NCI-H2107 treated with DMSO at 0.1 percent for 48 hours (cell line): ENCODE results near the gene POFUT2.

Source experiments
- DNase-seq: peaks from one replicate; lab custom pipeline; 2025; ENCODE audit not compliant: unreplicated experiment; lab: John Stamatoyannopoulos, UW

The POFUT2 gene

DNA sequence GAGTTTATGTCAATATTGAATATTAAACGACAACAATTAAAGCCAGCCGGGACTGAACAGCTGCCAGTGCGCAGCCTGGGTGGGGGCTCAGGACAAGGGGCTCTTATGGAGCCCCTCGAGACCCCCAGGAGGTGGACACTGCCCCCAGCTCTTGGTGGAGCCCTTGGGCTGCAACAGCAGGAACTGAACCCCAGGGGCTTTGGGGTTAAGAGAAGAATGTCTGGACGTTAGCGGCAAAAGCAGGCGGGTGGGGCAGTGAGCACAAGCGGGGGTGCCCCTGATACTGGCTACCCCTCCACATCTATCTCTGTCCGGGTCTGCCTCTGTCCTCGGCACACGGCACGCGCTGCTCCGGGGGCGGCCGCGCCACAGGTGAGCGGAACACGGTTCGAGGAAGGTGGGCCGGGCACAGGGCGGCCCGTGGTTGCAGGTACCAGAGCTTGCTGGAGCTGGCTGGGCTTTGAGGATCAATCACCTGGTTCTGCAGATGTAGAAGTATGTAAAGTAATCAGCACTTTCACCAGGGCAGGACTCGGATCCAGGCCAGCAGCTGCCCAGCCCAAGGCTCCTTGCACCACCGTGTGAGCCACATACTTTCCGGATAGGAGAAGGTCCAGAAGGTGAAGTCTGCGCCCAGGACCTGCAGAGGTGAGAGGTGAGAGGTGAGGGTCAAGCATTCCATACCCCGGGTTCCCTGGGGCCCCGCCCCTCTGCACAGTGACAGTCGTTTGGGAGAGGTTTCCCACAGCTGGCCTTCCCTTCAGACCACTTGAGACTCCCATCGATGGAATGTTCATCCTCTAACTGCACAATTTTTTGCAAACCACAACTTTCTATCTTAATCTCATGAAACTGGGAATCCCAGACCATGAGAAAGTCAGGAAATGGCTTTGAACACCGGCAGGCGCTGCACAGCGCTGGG is 12.4 kb upstream of the POFUT2 start:
- no peak for DNase-seq

DNA sequence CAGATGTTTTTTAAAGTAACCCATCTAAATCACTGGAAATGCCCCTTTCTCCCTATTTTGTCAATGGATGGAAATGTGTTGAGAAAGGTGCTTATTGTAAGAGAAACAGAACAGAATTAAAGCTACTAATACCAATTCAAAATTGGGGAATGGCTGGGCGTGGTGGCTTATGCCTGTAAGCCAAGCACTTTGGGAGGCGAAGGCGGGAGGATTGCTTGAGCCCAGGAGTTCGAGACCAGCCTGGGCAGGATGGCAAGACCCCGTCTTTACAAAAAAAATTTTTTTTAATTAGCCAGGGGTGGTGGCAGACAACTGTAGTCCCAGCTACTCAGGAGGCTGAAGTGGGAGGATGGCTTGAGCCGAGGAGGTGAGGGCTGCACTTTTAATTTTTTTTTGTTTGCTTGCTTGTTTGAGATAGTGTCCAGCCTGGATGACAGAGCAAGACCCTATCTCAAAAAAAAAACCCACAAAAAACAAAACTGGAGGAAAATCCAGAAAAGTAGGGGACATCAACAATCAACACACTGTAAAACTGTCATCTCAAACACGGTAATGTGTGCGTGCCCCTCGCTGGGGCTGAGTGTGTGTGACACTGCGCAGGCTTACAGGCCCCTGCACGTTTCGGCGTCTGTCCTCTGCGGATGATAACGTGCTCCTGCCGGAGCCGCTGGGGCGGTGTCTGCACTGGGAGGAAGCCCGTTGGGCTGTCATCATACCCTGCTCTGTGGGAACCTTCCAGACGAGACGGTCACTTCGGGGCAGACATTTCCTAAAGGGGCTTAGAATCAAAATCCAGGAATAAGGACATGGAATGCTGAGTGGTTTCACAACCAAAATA is 11.6 kb upstream of the POFUT2 start:
- DNase-seq = no peak

DNA sequence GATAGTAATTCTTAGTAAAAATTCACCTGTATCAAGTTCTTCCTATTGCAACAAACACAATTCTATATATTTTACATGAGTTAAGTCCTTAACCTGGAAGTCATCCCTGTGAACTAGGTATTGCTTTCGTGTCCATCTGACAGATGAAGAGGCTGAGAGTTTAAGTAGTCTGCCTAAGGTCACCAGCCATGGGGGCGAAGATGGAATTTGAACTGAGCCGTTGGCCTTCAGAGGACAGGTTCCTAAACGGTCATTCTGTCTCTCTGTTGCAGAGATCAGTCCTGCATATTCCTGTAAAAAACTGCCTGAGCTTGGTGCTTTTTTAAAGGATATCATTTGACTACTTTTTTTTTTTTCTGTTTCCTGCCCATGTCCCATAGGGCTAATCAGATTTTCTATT is 10.2 kb upstream of the POFUT2 start:
- DNase-seq = no peak

DNA sequence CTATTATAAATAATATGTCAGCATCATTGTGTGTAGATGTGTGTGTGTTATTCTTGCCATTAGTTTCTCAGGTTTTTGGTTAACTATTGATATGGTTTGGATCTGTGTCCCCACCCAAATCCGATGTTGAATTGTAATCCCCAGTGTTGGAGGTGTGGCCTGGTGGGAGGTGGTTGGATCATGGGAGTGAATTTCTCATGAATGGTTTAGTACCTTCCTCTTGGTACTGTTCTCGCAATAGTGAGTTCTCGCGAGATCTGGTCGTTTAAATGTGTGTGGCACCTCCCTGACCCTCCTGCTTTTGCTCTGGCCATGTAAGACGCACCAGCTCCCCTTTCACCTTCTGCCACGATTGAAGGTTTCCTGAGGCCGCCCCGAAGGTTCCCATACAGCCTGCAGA is 9.6 kb upstream of the POFUT2 start:
- DNase-seq = no peak

DNA sequence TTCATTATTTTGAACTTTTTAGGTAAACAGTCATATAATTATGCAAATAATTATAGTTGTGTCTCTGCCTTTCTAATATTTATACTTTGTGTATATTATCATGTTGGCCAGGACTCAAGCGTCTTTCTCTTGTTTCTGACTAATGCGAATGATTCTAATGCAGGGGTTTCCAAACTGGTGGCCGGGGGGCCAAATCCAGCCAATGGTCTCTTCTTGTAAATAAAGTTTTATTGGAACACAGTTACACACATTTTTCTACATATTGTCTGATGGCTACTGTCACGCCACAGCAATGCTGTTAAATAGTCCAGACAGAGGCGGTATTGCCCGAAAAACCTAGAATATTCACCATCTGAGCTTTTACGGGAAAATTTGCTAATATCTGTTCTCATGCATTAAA is 8.9 kb upstream of the POFUT2 start:
- DNase-seq = no peak

DNA sequence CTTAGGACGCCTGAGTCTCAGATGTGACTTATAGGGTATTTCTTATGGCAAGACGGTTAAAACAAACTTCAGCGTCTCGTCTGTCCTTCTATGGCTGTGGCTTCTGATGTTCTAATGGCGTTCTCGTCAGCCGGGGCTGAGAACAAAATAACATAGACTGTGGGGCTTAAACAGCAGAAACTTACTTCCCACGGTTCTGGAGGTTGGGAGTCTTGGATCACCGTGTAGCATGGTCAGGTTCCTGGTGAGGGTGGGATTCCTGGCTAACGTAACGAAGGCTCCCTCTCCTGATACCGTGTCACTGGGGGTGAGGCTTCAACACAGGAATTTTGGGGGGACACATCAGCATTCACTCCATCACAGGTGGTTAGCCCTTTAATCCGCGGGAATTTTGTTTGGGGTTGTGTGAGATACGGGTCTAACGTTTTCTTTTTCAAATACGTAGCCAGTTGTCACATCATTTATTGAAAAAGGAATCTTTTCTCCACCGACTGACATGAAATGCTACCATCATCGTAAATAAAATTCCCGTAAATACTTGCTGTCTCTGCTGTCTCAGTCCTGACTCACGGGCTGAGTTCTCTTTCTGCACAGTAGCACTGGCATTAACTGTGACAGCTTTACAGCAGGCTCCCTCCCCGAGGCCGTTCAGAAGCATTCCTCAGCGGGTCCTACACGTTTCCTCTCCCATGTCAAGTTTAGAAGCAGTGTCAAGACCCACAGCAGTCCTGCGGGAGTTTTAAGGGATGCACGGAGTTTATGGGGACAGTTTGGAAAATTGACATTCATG is 8.1 kb upstream of the POFUT2 start:
- no peak for DNase-seq

DNA sequence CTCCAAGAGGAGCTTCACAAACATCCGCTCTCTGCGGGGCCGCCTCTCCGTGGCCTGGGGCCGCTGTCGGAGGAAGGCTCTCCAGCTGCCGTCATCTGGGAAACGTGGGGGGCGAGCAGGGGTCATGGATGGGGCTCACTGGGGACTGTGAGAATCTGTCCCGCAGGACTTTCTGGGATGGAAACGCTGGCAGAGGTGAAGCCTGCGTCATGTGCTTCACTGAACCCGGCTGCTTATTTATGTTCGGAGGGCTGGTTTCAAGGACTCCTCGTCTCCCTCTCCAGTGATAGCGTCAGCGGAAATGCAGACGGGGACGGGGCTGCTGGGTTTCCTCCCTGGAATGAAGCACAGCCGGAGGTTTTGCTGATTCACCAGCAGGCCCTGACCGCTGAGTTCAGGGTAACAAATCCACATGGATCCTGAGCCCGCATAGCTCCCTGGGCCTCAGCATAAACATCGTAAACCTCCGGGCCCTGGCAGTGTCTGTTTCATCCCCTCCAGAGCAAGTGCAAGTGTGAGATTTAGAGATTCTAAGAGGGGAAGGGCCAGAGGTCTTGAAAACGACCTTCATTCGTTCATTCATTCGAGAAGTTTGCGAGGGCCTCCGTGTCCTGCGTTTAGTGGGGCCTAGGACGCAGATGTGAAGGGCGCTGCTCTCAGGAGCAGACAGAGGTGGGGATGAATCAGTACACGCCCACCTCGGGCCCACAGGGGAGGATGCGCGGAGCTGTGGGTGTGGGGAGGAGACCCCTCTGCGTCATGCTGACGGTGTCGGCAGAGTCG is 7.0 kb upstream of the POFUT2 start:
- no peak for DNase-seq

DNA sequence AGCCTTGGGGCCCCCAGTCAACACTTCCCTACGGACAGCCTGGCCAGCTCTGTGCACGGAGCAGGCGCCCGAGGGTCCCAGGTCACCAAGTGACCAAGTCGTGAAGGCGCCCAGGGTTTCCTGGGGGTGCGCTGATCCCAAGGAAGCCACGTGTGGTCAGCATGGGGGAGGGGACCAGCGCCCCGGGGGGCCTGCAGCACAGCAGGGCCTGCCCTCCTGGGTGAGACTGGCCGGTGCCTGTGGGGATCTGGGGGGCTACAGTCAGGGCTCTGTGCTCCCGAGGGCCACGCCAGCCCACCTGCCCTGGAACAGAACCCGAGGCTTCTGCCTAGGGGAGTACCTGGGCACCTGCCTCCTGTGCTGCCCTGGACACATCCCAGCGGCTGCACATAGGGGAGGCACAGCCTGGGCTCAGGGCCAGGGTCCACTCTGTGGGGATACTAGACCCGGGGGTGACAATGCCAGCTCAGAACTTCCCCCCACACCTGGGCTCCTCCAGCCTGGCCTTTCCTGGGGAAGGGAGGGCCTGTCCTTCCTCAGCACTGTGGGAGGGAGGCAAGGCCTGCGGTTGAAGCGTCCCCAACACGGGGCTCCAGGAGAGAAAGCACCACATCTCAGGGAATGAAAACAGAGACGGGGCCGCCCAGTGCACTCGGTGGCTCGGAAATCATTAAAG is 6.2 kb upstream of the POFUT2 start:
- DNase-seq = no peak

DNA sequence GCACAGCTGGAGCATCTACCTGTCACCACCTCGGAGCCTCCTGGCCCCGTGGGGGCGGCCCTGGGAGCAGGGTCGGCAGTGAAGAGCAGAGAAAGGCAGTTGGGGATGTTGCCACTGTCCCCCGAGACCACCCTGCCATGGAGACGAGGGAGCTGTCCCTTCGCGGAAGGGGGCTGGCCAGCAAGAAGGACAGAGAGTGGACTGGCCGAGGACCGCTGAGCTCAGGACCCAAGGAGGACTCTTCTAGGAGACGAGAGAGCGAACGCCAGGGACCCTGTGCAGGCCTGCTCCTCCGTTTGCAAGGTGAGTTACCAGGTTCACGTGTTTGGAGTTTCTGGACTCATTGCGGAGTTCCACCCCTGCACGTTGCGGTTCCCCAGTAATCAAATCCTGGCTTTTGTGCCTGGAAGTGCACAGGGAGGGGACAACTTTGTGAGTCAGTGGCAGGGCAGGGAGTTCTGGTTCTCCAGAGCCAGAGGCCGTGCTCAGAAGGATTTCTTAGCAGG is 5.6 kb upstream of the POFUT2 start:
- DNase-seq = no peak

DNA sequence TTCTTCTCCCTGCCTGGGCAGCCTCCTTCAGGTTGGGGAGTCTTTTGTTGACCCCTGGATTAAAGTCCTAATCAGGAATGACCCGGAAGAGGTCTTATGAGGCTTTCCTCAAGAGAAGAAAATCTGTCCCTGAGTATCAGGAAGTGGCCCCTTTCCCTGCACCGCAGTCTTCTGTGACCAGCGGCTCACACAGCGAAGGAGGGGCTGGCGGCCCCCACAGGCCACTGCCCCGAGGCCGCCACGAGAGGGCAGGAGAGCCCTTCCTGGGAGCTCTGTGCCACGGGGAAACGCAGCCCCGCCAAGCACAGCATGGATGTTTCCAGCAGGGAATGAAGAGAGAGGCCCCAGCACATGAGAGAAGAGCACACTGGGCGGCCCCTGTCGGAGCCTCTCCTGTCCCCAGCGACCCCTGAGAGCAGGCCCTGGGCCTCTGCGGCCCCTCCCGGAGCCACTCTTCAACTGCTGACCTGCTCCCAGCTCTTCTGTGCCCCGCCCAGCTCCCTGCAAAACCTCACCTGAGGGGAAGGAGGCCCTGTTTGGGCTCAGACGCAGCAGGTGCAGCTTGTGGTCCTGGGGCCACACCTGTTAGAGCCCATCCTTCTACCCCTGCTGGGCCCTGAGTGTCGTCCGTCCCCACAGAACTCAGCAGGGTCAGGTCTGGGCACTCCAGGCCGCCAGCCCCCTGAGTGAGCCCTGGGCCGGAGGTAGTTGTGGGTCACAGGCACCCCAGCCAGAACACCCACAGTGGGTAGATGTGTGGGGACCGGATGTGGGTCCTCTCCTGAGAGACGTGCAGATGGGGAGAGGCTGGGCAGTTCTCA is 4.9 kb upstream of the POFUT2 start:
- DNase-seq = peak; percentile 58

DNA sequence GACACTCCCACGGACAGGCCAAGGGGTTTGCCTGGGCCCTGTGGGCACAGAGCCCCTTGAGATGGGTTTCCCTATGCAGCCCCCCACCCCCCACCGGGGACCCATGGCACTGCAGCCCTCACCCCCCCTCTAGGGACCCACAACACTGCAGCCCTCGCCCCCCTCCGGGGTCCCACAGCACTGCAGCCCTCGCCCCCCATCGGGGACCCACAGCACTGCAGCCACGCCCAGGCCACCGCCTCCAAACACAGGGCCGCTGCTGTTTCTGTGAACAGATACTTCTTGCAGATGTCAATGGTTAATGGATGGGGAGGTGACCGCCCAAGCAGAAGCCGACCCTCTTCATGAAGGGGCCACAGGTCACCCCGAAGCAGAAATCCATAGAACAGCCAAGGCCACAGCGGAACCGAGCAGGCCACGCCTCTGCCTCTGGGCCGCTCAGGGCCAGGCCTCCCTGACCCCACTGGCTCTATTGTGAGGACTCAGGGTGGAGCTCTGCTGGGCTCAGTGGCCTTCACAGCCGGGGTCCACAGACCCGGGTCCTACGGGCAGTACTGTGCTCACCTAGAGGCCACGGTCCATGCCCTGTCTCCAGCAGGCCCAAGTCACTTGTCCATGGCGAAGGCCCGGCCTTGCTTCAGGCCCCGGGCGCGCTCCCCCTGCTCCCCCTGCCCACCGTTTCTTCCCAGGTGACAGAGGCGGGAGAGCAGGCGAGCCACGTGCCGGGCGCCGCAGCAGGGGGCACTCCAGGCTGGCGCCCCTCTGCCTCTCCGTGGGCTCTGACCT is 4.1 kb upstream of the POFUT2 start:
- no peak for DNase-seq

DNA sequence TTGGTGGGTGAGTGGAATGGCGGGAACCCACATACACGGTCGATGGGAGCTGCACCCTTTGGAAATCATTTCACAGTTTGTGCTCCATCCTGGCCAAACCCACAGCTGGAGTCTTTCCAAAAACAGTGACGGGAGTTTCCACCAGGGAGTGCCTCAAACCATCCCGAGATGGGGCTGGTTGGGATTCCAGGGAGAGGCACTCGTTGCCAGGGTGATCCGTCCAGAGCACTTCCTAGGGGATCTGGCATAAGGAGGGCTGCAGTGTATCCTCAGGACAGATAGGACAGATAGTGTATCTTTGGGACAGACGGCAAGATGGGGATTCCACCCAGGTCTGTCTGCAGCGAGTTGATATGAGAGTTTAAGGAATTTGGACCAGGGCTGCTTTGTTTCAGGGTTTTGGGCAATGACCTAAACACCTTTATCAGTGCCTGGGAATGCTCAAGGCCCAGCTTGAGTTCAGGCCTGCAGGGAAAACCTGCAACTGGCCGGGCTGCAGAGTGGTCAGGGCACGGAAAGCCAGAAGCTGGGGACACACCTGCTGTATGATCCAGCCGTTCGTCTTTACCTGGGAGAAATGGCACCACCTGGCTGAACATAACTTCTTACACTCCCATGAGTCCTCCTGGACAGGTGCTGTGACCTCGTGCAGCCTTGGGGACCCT is 3.4 kb upstream of the POFUT2 start:
- no peak for DNase-seq

DNA sequence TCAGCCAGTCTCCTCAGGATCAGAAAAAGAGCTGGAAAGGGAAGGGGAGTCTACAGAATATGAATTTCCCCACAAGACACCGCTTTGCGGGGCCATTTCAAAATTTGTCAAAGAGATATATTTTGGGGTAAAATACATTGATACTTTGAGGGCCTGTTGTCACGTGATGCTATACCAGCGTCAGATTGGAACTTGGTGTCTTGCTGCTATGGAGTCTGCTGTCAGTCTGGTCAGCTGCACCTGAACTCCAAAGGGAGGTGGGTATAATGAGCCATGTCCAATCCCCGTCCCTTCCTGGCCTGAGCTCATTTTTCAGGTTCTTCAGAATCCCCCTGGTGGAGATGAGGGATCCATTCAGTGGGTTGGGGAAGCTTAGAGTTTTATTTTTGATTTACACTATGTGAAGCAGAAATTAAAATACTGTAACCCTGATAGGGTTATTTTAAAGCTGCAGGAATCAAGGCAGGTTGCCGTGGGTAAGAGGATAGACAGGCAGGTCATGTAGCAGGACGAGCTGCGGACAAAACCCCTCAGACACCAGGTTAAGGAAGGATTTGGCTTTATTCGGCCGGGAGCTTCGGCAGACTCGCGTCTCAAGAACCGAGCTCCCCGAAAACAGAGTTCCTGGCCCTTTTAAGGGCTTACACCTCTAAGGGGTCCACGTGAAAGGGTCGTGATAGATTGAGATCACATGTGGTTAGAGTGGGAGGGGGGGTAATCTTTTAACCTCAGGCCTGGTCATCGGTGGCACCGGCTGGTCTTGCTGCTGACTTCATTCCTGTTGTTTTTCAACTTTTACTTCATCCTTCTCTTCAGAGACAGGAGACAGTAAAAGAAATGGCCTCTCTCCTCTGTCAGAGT is 2.2 kb upstream of the POFUT2 start:
- DNase-seq = no peak

DNA sequence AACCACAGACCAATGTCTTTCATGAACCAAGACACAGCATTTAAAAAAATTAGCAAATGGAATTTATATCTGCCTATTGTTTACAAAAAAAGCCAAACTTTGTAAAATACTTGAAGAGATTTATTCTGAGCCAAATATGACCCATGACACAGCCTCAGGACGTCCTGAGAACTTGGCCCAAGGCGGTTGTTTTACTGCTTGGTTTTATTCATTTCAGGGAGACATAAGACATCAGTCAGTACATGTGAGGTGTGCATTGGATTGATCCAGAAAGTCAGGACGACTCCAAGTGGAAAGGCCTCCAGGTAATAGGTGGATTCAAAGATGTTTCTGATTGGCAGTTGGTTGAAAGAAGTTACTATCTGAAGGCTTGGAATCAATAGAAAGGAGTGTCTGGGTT is 1.4 kb upstream of the POFUT2 start:
- no peak for DNase-seq

DNA sequence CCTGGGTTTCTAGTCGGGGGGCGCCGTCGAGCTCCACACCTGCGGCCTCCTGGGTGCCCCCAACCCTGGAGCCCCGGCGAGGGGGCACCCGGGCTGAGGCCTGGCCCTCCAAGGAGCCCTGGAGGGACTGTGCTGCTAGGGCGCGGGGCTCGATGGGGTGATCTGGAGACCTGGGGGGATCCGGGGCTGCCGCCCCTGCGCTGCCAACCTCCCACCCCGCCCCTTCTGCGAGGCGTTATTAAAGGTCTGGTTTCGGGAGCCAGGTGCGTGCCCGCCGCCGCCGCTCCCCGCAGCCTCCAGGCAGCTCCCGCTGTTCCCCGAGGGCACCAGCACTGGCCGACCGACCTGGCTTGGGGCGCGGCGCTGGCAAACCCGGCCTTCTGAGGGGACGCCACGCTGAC is 746 bp upstream of the POFUT2 start:
- DNase-seq = no peak

DNA sequence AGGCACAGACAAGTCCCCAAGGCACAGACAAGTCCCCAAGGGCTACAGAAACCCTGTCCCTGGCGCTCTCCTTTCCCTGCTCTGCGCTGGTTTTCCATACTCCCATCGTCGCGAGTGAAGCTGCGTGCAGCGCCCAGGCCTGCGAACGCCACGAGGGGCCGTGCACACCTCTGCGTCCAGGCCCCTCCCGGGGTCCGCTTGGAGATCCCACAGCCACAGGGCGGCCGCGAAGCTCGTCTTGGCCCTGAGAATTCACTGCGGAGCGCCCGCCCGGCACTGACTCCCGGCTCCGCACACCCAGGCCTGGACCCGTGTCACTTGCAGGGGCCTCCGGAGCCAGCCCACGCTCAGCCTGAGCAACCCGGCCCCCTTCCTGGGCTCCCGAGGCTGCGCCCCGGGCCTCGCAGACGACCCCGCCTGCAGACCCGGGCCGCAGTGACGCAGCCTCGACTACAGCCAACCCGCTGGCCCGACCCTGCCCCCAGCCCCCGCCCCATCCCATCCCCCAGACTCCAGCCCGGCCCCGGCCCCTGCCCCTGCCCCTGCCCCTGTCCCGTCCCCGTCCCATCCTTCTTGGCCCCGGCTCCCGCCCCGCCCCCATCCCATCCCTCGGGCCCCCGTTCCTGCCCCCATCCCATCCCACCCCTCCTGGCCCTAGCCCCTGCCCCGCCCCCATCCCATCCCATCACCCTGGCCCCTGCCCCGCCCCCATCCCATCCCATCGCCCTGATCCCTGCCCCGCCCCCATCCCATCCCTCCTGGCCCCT is 841 bp downstream of the POFUT2 start:
- no peak for DNase-seq
